Right lobe of liver (tissue), 6 donors: ENCODE results near the gene RTL5. TPM values are rescaled to one million over a fixed set of nuclear protein-coding genes. Genes with fewer than 3 reads are reported as not detected.

Source experiments
- ATAC-seq, 4 donors: fragments of 200-7000 bp; cut with Tn5 transposase; one replicate each; pipeline ENCODE4 v1.9.1; 2020; ENCODE audit warnings: mild to moderate bottlenecking in 4 of 4, moderate library complexity in 4 of 4
- DNase-seq, 3 donors: peaks; one replicate each; pipeline ENCODE4 v3.0.0-alpha.2; 2020
- H3K27ac ChIP-seq, 3 donors: fragments of 200-600 bp; one replicate each; pipeline ENCODE4 v1.8.0; 2022
- H3K27me3 ChIP-seq, 2 donors: fragments of 200-600 bp; one replicate each; pipeline ENCODE4 v1.8.0; 2022
- H3K36me3 ChIP-seq, 4 donors: fragments of 200-600 bp; sonication (generic) in 1 of 4; one replicate each; pipeline versions ENCODE4 v1.5.1 to v1.8.0; 2017 to 2022; ENCODE audit warnings: control low read depth in 1 of 4
- H3K4me1 ChIP-seq, 4 donors: fragments of 200-600 bp; sonication (generic) in 1 of 4; one replicate each; pipeline versions ENCODE4 v1.5.1 to v1.8.0; 2017 to 2022; ENCODE audit warnings: control low read depth in 1 of 4
- H3K4me3 ChIP-seq, 3 donors: fragments of 200-600 bp; one replicate each; pipeline ENCODE4 v1.8.0; 2022
- H3K9me3 ChIP-seq, 4 donors: fragments of 200-600 bp; sonication (generic) in 1 of 4; one replicate each; pipeline versions ENCODE4 v1.5.1 to v1.8.0; 2017 to 2022; ENCODE audit warnings: control low read depth in 1 of 4
- CTCF ChIP-seq, 4 donors: fragments of 200-600 bp in 3 of 4; fragments of 450-650 bp in 1 of 4; IDR thresholded peaks; one replicate each; pipeline versions ENCODE4 v1.5.1 to v1.8.0; 2016 to 2022; ENCODE audit warnings: antibody characterized with exemption in 4 of 4, mild to moderate bottlenecking in 2 of 4
- POLR2A ChIP-seq: fragments of 450-650 bp; IDR thresholded peaks from one replicate; pipeline ENCODE4 v1.6.1; 2017; ENCODE audit warnings: antibody characterized with exemption, mild to moderate bottlenecking
- WGBS: methylation state at CpG from one replicate; pipeline ENCODE4 v1.1.6; 2018; ENCODE audit warnings: low coverage, low lambda C conversion rate; ENCODE audit not compliant: insufficient coverage; ENCODE audit errors: missing lambda C conversion rate; 5-methylcytosine and 5-hydroxymethylcytosine counted together
- intact Hi-C, 2 donors: fragments of 100-400 bp; cut with DNase I; formaldehyde crosslinking; loops; one replicate each; pipeline versions ENCODE4 v1.11.2 to v1.14.1; 2022
- total RNA-seq, 6 experiments: library from RNA; depleted of rRNA in 2 of 6; stranded (reverse); fragments of >200 nt in 2 of 6; fragmentation: NEBNext Ultra II Directional in 3 of 6; extraction: Animal tissue kit (Norgen Biotek cat#: 25700) in 3 of 6; gene quantifications; one replicate each; pipeline versions ENCODE4 v1.1.0 to v1.2.4, GENCODE V29; 2016 to 2023
- donor health status: DM: no; HTN: yes; CAD: no.
- donor health status: DM: no; HTN: no; CAD: no.
- donor health status: DM: no; HTN: no; CAD: no.
- donor health status: DM: no; HTN: yes; CAD: no.
- donor health status: DM: no; HTN: yes; CAD: no.

The RTL5 gene
- total RNA-seq, 6 experiments from 2014 or later: 1.2 to 4.1 (median 2.5) TPM

GRCh38 chrX:72146527-72146926, 14.8 kb upstream of the RTL5 start:
- DNase-seq: no peak
- intact Hi-C loops: no loop called here
- Histone ChIP-seq H3K27ac (no peak overlapping the region), H3K4me3 (no peak overlapping the region), H3K9me3 (no peaks in the 10 kb centered on the region), H3K27me3 (peaks cover 0 to 3% of the 10 kb centered on the region in 2 donors), H3K4me1 (no peaks in the 10 kb centered on the region), H3K36me3 (no peaks in the 10 kb centered on the region)
- ATAC-seq: no peak
- no peak for TF ChIP-seq POLR2A
- TF ChIP-seq CTCF (IDR thresholded peaks at IDR 0.05): no peak
- WGBS: 69% methylated on average over 2 of the region's 2 CpGs

GRCh38 chrX:72145181-72145580, 13.5 kb upstream of the RTL5 start:
- ATAC-seq: no peak
- TF ChIP-seq POLR2A (no peak), CTCF (IDR thresholded peaks at IDR 0.05) (no peak)
- DNase-seq: no peak
- Histone ChIP-seq H3K27ac (no peak overlapping the region), H3K4me1 (no peaks in the 10 kb centered on the region), H3K36me3 (no peaks in the 10 kb centered on the region), H3K9me3 (no peaks in the 10 kb centered on the region), H3K27me3 (peaks cover 0 to 3% of the 10 kb centered on the region in 2 donors), H3K4me3 (no peak overlapping the region)
- 40% methylated on average over 2 of the region's 2 CpGs for WGBS
- intact Hi-C loops: no loop called here

- Histone ChIP-seq H3K27ac (no peak overlapping the region), H3K27me3 (peaks cover 0 to 3% of the 10 kb centered on the region in 2 donors), H3K36me3 (no peaks in the 10 kb centered on the region), H3K9me3 (no peaks in the 10 kb centered on the region), H3K4me3 (no peak overlapping the region), H3K4me1 (no peaks in the 10 kb centered on the region)
- no peak for ATAC-seq
- 43% methylated on average over 2 of the region's 2 CpGs for WGBS
- no peak for DNase-seq
- no peak for TF ChIP-seq CTCF (IDR thresholded peaks at IDR 0.05)
- no peak for TF ChIP-seq POLR2A
- intact Hi-C loops: no loop called here
These were observed 11.8 kb upstream of the RTL5 start for GRCh38 chrX:72143609-72143907.

DNA sequence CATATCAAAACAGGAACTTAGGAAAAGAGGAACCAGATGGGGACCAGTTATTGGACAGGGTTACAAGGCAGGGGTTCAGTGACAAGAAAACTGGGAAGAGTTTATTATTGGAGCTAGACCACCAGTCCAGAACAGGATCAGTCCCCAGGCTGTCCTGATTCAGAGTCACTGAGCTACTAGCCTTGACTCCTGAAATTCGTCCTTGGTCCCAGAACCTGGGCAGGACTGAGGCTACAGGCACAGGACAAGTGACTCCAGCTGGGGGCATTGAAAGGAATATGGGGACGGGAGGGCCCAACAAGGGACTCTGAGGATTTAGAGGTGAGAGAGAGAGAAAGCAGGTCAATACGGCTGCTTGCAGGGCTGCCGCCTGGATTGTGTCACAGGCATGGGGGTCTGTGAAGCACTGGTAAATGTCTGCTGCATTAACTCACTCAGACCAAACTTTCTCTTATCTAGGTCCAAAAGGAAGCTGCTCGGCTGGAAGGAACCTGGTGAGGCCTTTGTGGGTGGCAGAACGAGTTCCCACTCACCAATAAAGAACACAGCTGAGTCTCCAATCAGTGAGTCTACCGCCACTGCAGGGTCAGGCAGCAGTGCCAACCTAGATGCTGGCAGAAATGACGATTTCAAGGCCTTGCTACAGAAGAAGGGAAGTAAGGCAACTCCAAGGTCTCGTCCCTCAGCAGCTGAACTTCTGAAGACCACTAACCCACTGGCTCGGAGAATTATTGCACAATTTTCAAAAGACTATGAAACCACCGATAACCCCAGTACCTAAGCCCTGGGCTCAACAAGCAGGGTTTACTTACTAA, 11.3 kb upstream of the RTL5 start:
- no peak overlapping the region for H3K4me3 ChIP-seq
- ATAC-seq: no peak
- WGBS: 41% methylated on average over 4 of the region's 11 CpGs

More for the DNA sequence above, 11.3 kb upstream of the RTL5 start:
- Histone ChIP-seq H3K27ac (no peak overlapping the region), H3K9me3 (no peaks in the 10 kb centered on the region), H3K4me1 (no peaks in the 10 kb centered on the region), H3K36me3 (no peaks in the 10 kb centered on the region), H3K27me3 (peaks cover 0 to 3% of the 10 kb centered on the region in 2 donors)
- no peak for DNase-seq
- intact Hi-C loops: no loop called here
- TF ChIP-seq POLR2A (no peak), CTCF (IDR thresholded peaks at IDR 0.05) (no peak)
